ENCODE data around the gene FANCE. TPM values are rescaled to one million over a fixed set of nuclear protein-coding genes. Genes with fewer than 3 reads are reported as not detected.

Gene FANCE
- 7.2 TPM for polyA plus RNA-seq (2012; ENCODE audit: insufficient read depth, insufficient read length, low read depth)

- peak within 1 kb of the TSS; percentile 65 for H3K4me3 ChIP-seq (ENCODE audit: low read depth, low read length)
- no peaks in the 10 kb centered on the region for H3K4me1 ChIP-seq
- TF ChIP-seq CTCF (IDR thresholded peaks at IDR 0.05; ENCODE audit: low read depth, low read length) = no peak
- H3K36me3 ChIP-seq = peaks cover 9% of the 10 kb centered on the region
- no peaks in the 10 kb centered on the region; the same call in 1 of the 2 replicates for H3K27me3 ChIP-seq
- peak; percentile 97 for DNase-seq
- no peaks in the 10 kb centered on the region for H3K9me3 ChIP-seq
Measured at GRCh38 chr6:35452183-35453090, at the start of gene FANCE. TSS of gene FANCE (plus strand) at chr6:35452338. CDS start at chr6:35452546, 208 bp downstream.

- Histone ChIP-seq H3K36me3 (no peaks in the 10 kb centered on the region), H3K4me3 (ENCODE audit: low read depth, low read length) (no peak overlapping the region), H3K4me1 (no peaks in the 10 kb centered on the region; the same call in 1 of the 2 replicates), H3K27me3 (no peaks in the 10 kb centered on the region), H3K9me3 (no peaks in the 10 kb centered on the region)
- no peak for DNase-seq
- TF ChIP-seq CTCF (IDR thresholded peaks at IDR 0.05; ENCODE audit: low read depth, low read length) = no peak
Measured at GRCh38 chr6:35402856-35403191, 49.3 kb upstream of the FANCE start.

GRCh38 chr6:35403544-35404442 lies 48.3 kb upstream of the FANCE start:
- TF ChIP-seq CTCF (IDR thresholded peaks at IDR 0.05; ENCODE audit: low read depth, low read length) = no peak
- no peaks in the 10 kb centered on the region for H3K36me3 ChIP-seq

GRCh38 chr6:35406711-35407485 lies 45.2 kb upstream of the FANCE start:
- DNase-seq = no peak

More at GRCh38 chr6:35403544-35404442, 48.3 kb upstream of the FANCE start:
- H3K4me3 ChIP-seq (ENCODE audit: low read depth, low read length) = no peak overlapping the region
- no peaks in the 10 kb centered on the region for H3K27me3 ChIP-seq
- DNase-seq = no peak
- H3K4me1 ChIP-seq = no peaks in the 10 kb centered on the region; the same call in 1 of the 2 replicates
- no peaks in the 10 kb centered on the region for H3K9me3 ChIP-seq

GRCh38 chr6:35409245-35409644 lies 42.9 kb upstream of the FANCE start:
- Histone ChIP-seq H3K4me3 (ENCODE audit: low read depth, low read length) (no peak overlapping the region), H3K9me3 (no peaks in the 10 kb centered on the region), H3K36me3 (no peaks in the 10 kb centered on the region), H3K27me3 (no peaks in the 10 kb centered on the region), H3K4me1 (no peaks in the 10 kb centered on the region)
- no peak for TF ChIP-seq CTCF (IDR thresholded peaks at IDR 0.05; ENCODE audit: low read depth, low read length)
- DNase-seq = no peak

More at GRCh38 chr6:35406711-35407485, 45.2 kb upstream of the FANCE start:
- Histone ChIP-seq H3K27me3 (no peaks in the 10 kb centered on the region), H3K4me1 (no peaks in the 10 kb centered on the region; the same call in 1 of the 2 replicates), H3K36me3 (no peaks in the 10 kb centered on the region), H3K9me3 (no peaks in the 10 kb centered on the region), H3K4me3 (ENCODE audit: low read depth, low read length) (no peak overlapping the region)
- TF ChIP-seq CTCF (IDR thresholded peaks at IDR 0.05; ENCODE audit: low read depth, low read length) = no peak
